HG02571 (cell line): ENCODE results near the gene GAS2L2.

Source experiments
- ATAC-seq: cut with Tn5 transposase; IDR thresholded peaks from one replicate; pipeline ENCODE4 v1.9.1; 2021; ENCODE audit warnings: mild to moderate bottlenecking, moderate library complexity; ENCODE audit not compliant: unreplicated experiment

GAS2L2 gene

GRCh38 chr17:35748341-35748841 lies 4.6 kb downstream of the GAS2L2 start:
- ATAC-seq, result no peak

GRCh38 chr17:35747540-35748017 lies 5.5 kb downstream of the GAS2L2 start:
- no peak for ATAC-seq

GRCh38 chr17:35745749-35746320 lies 7.2 kb downstream of the GAS2L2 start:
- ATAC-seq, result no peak

- ATAC-seq, result no peak
These were observed 7.8 kb downstream of the GAS2L2 start for GRCh38 chr17:35745246-35745645.

GRCh38 chr17:35744830-35745229 lies 8.2 kb downstream of the GAS2L2 start:
- ATAC-seq, result no peak

GRCh38 chr17:35743626-35744328 lies 9.3 kb downstream of the GAS2L2 start:
- no peak for ATAC-seq

- no peak for ATAC-seq
These were observed 10.1 kb downstream of the GAS2L2 start for GRCh38 chr17:35742896-35743477.

GRCh38 chr17:35742496-35742895 lies 10.5 kb downstream of the GAS2L2 start:
- ATAC-seq, result no peak

GRCh38 chr17:35740997-35741931 lies 11.8 kb downstream of the GAS2L2 start:
- ATAC-seq, result no peak

- ATAC-seq, result no peak
These were observed 12.8 kb downstream of the GAS2L2 start for GRCh38 chr17:35740216-35740615.

GRCh38 chr17:35738519-35739133 lies 14.4 kb downstream of the GAS2L2 start:
- ATAC-seq, result no peak

GRCh38 chr17:35736236-35736635 lies 16.8 kb downstream of the GAS2L2 start:
- no peak for ATAC-seq

GRCh38 chr17:35735036-35735805 lies 17.8 kb downstream of the GAS2L2 start:
- ATAC-seq, result no peak

- ATAC-seq, result no peak
These were observed 18.6 kb downstream of the GAS2L2 start for GRCh38 chr17:35734396-35734795.

GRCh38 chr17:35733366-35733765 lies 19.7 kb downstream of the GAS2L2 start:
- no peak for ATAC-seq

- ATAC-seq, result no peak
These were observed 20.3 kb downstream of the GAS2L2 start for GRCh38 chr17:35732806-35733136.

GRCh38 chr17:35731917-35732805 lies 20.9 kb downstream of the GAS2L2 start:
- ATAC-seq, result no peak

GRCh38 chr17:35731239-35731916 lies 21.7 kb downstream of the GAS2L2 start, which contains the start of gene RASL10B:
Gene RASL10B, plus strand, starts transcription at chr17:35731639. Its CDS starts 3,546 bp downstream, at chr17:35735185.
- no peak for ATAC-seq
